Measurements from ENCODE around the gene AMIGO3.
"Not testable (repeated sequence)": the region's sequence is repeated elsewhere in the genome, so short reads cannot be mapped to it uniquely, and the experiment has no call there.

Gene AMIGO3

GRCh38 chr3:49699281-49699979, 20.1 kb downstream of the AMIGO3 start:
- TF ChIP-seq EZH2phosphoT487 (conservative IDR thresholded peaks at IDR 0.05; ENCODE audit: low read length), result no peak
- no peak for TF ChIP-seq CTCF (IDR thresholded peaks at IDR 0.05; ENCODE audit: insufficient read depth, low read length, poor library complexity, severe bottlenecking)
- H3K9me2 ChIP-seq (replicated peaks; ENCODE audit: insufficient read depth, low read length), result no peaks in the 10 kb centered on the region
- no peaks in the 10 kb centered on the region for H3K36me3 ChIP-seq (ENCODE audit: low read length)
- H2AFZ ChIP-seq (ENCODE audit: low read depth, low read length, severe bottlenecking), result no peak overlapping the region
- no peak overlapping the region for H3K27ac ChIP-seq (ENCODE audit: low read depth, low read length)
- no peak overlapping the region for H3K4me3 ChIP-seq (ENCODE audit: insufficient read depth, low read length, poor library complexity, severe bottlenecking)
- no peaks in the 10 kb centered on the region for H3K27me3 ChIP-seq (ENCODE audit: low read length)
- no peak overlapping the region for H3K9ac ChIP-seq (ENCODE audit: low read length)
- H3F3A ChIP-seq (ENCODE audit: insufficient read depth), result no peaks in the 10 kb centered on the region
- H3K4me2 ChIP-seq (ENCODE audit: low read depth, low read length, poor library complexity, severe bottlenecking), result no peak overlapping the region
- no peaks in the 10 kb centered on the region; the same call in 1 of the 2 replicates for H3K79me2 ChIP-seq (ENCODE audit: insufficient read depth, low read length)
- no peaks in the 10 kb centered on the region for H4K20me1 ChIP-seq (ENCODE audit: low read depth, low read length)
- H3K9me3 ChIP-seq (ENCODE audit: insufficient read depth, low read length), result no peaks in the 10 kb centered on the region

GRCh38 chr3:49695350-49696015, 24.0 kb downstream of the AMIGO3 start:
- H3K9me2 ChIP-seq (replicated peaks; ENCODE audit: insufficient read depth, low read length); H3F3A ChIP-seq (ENCODE audit: insufficient read depth); H3K79me2 ChIP-seq (ENCODE audit: insufficient read depth, low read length); H3K9me3 ChIP-seq (ENCODE audit: insufficient read depth, low read length); H3K4me3 ChIP-seq (ENCODE audit: insufficient read depth, low read length, poor library complexity, severe bottlenecking); H3K27me3 ChIP-seq (ENCODE audit: low read length); H4K20me1 ChIP-seq (ENCODE audit: low read depth, low read length); H3K27ac ChIP-seq (ENCODE audit: low read depth, low read length); H3K4me2 ChIP-seq (ENCODE audit: low read depth, low read length, poor library complexity, severe bottlenecking); H3K36me3 ChIP-seq (ENCODE audit: low read length); H3K9ac ChIP-seq (ENCODE audit: low read length); H2AFZ ChIP-seq (ENCODE audit: low read depth, low read length, severe bottlenecking): not testable (repeated sequence)

GRCh38 chr3:49694409-49695070, 24.9 kb downstream of the AMIGO3 start:
- H3K79me2 ChIP-seq (ENCODE audit: insufficient read depth, low read length); H3F3A ChIP-seq (ENCODE audit: insufficient read depth); H3K4me3 ChIP-seq (ENCODE audit: insufficient read depth, low read length, poor library complexity, severe bottlenecking); H3K9me2 ChIP-seq (replicated peaks; ENCODE audit: insufficient read depth, low read length); H3K9ac ChIP-seq (ENCODE audit: low read length); H3K27me3 ChIP-seq (ENCODE audit: low read length); H3K27ac ChIP-seq (ENCODE audit: low read depth, low read length); H2AFZ ChIP-seq (ENCODE audit: low read depth, low read length, severe bottlenecking); H4K20me1 ChIP-seq (ENCODE audit: low read depth, low read length); H3K4me2 ChIP-seq (ENCODE audit: low read depth, low read length, poor library complexity, severe bottlenecking); H3K9me3 ChIP-seq (ENCODE audit: insufficient read depth, low read length); H3K36me3 ChIP-seq (ENCODE audit: low read length): not testable (repeated sequence)

- not testable (repeated sequence) for H3K9me3 ChIP-seq (ENCODE audit: insufficient read depth, low read length); H3K27ac ChIP-seq (ENCODE audit: low read depth, low read length); H3K4me2 ChIP-seq (ENCODE audit: low read depth, low read length, poor library complexity, severe bottlenecking); H3K9me2 ChIP-seq (replicated peaks; ENCODE audit: insufficient read depth, low read length); H3K36me3 ChIP-seq (ENCODE audit: low read length); H4K20me1 ChIP-seq (ENCODE audit: low read depth, low read length); H3K79me2 ChIP-seq (ENCODE audit: insufficient read depth, low read length); H3K27me3 ChIP-seq (ENCODE audit: low read length); H3K4me3 ChIP-seq (ENCODE audit: insufficient read depth, low read length, poor library complexity, severe bottlenecking); H3K9ac ChIP-seq (ENCODE audit: low read length); H3F3A ChIP-seq (ENCODE audit: insufficient read depth); H2AFZ ChIP-seq (ENCODE audit: low read depth, low read length, severe bottlenecking)
Measured at GRCh38 chr3:49691481-49691880, 28.0 kb downstream of the AMIGO3 start.

- H3K9ac ChIP-seq (ENCODE audit: low read length); H3F3A ChIP-seq (ENCODE audit: insufficient read depth); H3K9me3 ChIP-seq (ENCODE audit: insufficient read depth, low read length); H2AFZ ChIP-seq (ENCODE audit: low read depth, low read length, severe bottlenecking); H3K9me2 ChIP-seq (replicated peaks; ENCODE audit: insufficient read depth, low read length); H3K36me3 ChIP-seq (ENCODE audit: low read length); H3K27ac ChIP-seq (ENCODE audit: low read depth, low read length); H4K20me1 ChIP-seq (ENCODE audit: low read depth, low read length); H3K79me2 ChIP-seq (ENCODE audit: insufficient read depth, low read length); H3K27me3 ChIP-seq (ENCODE audit: low read length); H3K4me3 ChIP-seq (ENCODE audit: insufficient read depth, low read length, poor library complexity, severe bottlenecking): not testable (repeated sequence)
- H3K4me2 ChIP-seq (ENCODE audit: low read depth, low read length, poor library complexity, severe bottlenecking), result peak overlapping the region; percentile 77
Measured at GRCh38 chr3:49690856-49691255, 28.6 kb downstream of the AMIGO3 start.

GRCh38 chr3:49689908-49690624, 29.4 kb downstream of the AMIGO3 start:
- not testable (repeated sequence) for H3F3A ChIP-seq (ENCODE audit: insufficient read depth); H4K20me1 ChIP-seq (ENCODE audit: low read depth, low read length); H3K9me2 ChIP-seq (replicated peaks; ENCODE audit: insufficient read depth, low read length); H3K9me3 ChIP-seq (ENCODE audit: insufficient read depth, low read length); H3K36me3 ChIP-seq (ENCODE audit: low read length); H3K27me3 ChIP-seq (ENCODE audit: low read length); H3K79me2 ChIP-seq (ENCODE audit: insufficient read depth, low read length); H3K27ac ChIP-seq (ENCODE audit: low read depth, low read length)
- peak overlapping the region; percentile 77 for H3K4me2 ChIP-seq (ENCODE audit: low read depth, low read length, poor library complexity, severe bottlenecking)
- H2AFZ ChIP-seq (ENCODE audit: low read depth, low read length, severe bottlenecking), result peak overlapping the region; percentile 80
- H3K4me3 ChIP-seq (ENCODE audit: insufficient read depth, low read length, poor library complexity, severe bottlenecking), result peak overlapping the region; percentile 86
- peak overlapping the region; percentile 71 for H3K9ac ChIP-seq (ENCODE audit: low read length)

All from SU-DHL-6 (cell line).